HUES64 (cell line): ENCODE results near the gene IFNA7. TPM values are rescaled to one million over a fixed set of nuclear protein-coding genes. Genes with fewer than 3 reads are reported as not detected.
"Not testable (repeated sequence)": the region's sequence is repeated elsewhere in the genome, so short reads cannot be mapped to it uniquely, and the experiment has no call there.

ENCODE experiments used
- H3K27ac ChIP-seq: 2 replicates; pipeline ENCODE4 v1.7.0; 2013; ENCODE audit warnings: low read depth, low read length, inconsistent platforms
- H3K27me3 ChIP-seq: 2 replicates; pipeline ENCODE4 v1.6.1; 2013; ENCODE audit warnings: mild to moderate bottlenecking, low read length; ENCODE audit not compliant: insufficient read depth
- H3K36me3 ChIP-seq: 2 replicates; pipeline ENCODE4 v1.6.1; 2013; ENCODE audit warnings: mild to moderate bottlenecking, low read length; ENCODE audit not compliant: insufficient read depth
- H3K4me1 ChIP-seq: 2 replicates; pipeline ENCODE4 v1.6.1; 2013; ENCODE audit warnings: mild to moderate bottlenecking, low read length, moderate library complexity; ENCODE audit not compliant: insufficient read depth
- H3K4me3 ChIP-seq: 2 replicates; pipeline ENCODE4 v1.5.1; 2013; ENCODE audit warnings: mild to moderate bottlenecking, low read length, moderate library complexity
- H3K9ac ChIP-seq: 2 replicates; pipeline ENCODE4 v1.6.1; 2013; ENCODE audit warnings: mild to moderate bottlenecking, low read depth, low read length
- H3K9me3 ChIP-seq: 2 replicates; pipeline ENCODE4 v1.6.1; 2013; ENCODE audit warnings: low read depth, low read length; ENCODE audit not compliant: insufficient read depth
- WGBS: fragments of 150-250, 120-280 bp; methylation state at CpG from one replicate; pipeline ENCODE4 v1.1.7; 2013; ENCODE audit warnings: missing lambda C conversion rate; 5-methylcytosine and 5-hydroxymethylcytosine counted together
- polyA plus RNA-seq, 2 experiments: library from polyadenylated mRNA; stranded (reverse); fragments of 50-300 nt; gene quantifications; one replicate each; pipeline ENCODE4 v1.2.3, GENCODE V29; 2013

Gene IFNA7
- polyA plus RNA-seq (2013, experiment 1 of 2), result not detected
- not detected for polyA plus RNA-seq (2013, experiment 2 of 2)

- not testable (repeated sequence) for H3K27ac ChIP-seq
- WGBS, result 79% methylated on average over 3 of the region's 4 CpGs
Measured at GRCh38 chr9:21202105-21202504, at the start of gene IFNA7. Gene IFNA7 (minus strand): TSS chr9:21202205. CDS start chr9:21202165, 40 bp downstream.

GRCh38 chr9:21251638-21252037, 49.6 kb upstream of the IFNA7 start:
- no peak overlapping the region for H3K4me3 ChIP-seq
- no peak overlapping the region for H3K27ac ChIP-seq
- no peaks in the 10 kb centered on the region for H3K36me3 ChIP-seq
- 77% methylated on average over 4 of the region's 4 CpGs for WGBS
- H3K9me3 ChIP-seq, result no peaks in the 10 kb centered on the region
- H3K4me1 ChIP-seq, result peaks cover 6% of the 10 kb centered on the region
- no peak overlapping the region for H3K9ac ChIP-seq
- H3K27me3 ChIP-seq, result peaks cover 20% of the 10 kb centered on the region

More at GRCh38 chr9:21202105-21202504, at the start of gene IFNA7:
- H3K36me3 ChIP-seq, H3K4me3 ChIP-seq, H3K9ac ChIP-seq, H3K9me3 ChIP-seq, H3K4me1 ChIP-seq, H3K27me3 ChIP-seq: not testable (repeated sequence)

GRCh38 chr9:21251190-21251589, 49.2 kb upstream of the IFNA7 start:
- Histone ChIP-seq H3K27ac (no peak overlapping the region), H3K36me3 (no peaks in the 10 kb centered on the region), H3K9ac (no peak overlapping the region), H3K4me1 (peaks cover 6% of the 10 kb centered on the region), H3K9me3 (no peaks in the 10 kb centered on the region), H3K4me3 (no peak overlapping the region), H3K27me3 (peaks cover 20% of the 10 kb centered on the region)
- WGBS, result 36% methylated on average over 1 of the region's 1 CpG

GRCh38 chr9:21244836-21245235, 42.8 kb upstream of the IFNA7 start:
- Histone ChIP-seq H3K9me3 (no peaks in the 10 kb centered on the region), H3K27me3 (peaks cover 10% of the 10 kb centered on the region; the same call in 1 of the 2 replicates), H3K36me3 (no peaks in the 10 kb centered on the region), H3K9ac (no peak overlapping the region), H3K4me3 (no peak overlapping the region), H3K4me1 (no peaks in the 10 kb centered on the region), H3K27ac (no peak overlapping the region)
- WGBS, result 91% methylated on average over 2 of the region's 2 CpGs

GRCh38 chr9:21239911-21240310, 37.9 kb upstream of the IFNA7 start, which contains the start of gene IFNA14:
Gene IFNA14 (minus strand): TSS chr9:21240005. CDS start chr9:21239935, 70 bp downstream.
- 92% methylated on average over 2 of the region's 2 CpGs for WGBS
- H3K27me3 ChIP-seq, result peaks cover 10% of the 10 kb centered on the region; the same call in 1 of the 2 replicates
- H3K36me3 ChIP-seq, result no peaks in the 10 kb centered on the region
- H3K9me3 ChIP-seq, result no peaks in the 10 kb centered on the region
- no peak within 1 kb of the TSS for H3K9ac ChIP-seq
- H3K4me3 ChIP-seq, result no peak within 1 kb of the TSS
- H3K27ac ChIP-seq, result no peak within 1 kb of the TSS
- H3K4me1 ChIP-seq, result no peaks in the 10 kb centered on the region

- not testable (repeated sequence) for H3K9ac ChIP-seq, H3K27me3 ChIP-seq, H3K27ac ChIP-seq, H3K36me3 ChIP-seq, H3K4me1 ChIP-seq, H3K4me3 ChIP-seq, H3K9me3 ChIP-seq
- 44% methylated on average over 1 of the region's 1 CpG for WGBS
Measured at GRCh38 chr9:21236360-21236714, 34.3 kb upstream of the IFNA7 start.

- H3K36me3 ChIP-seq, H3K4me3 ChIP-seq, H3K27ac ChIP-seq, H3K9me3 ChIP-seq, H3K27me3 ChIP-seq, H3K9ac ChIP-seq, H3K4me1 ChIP-seq: not testable (repeated sequence)
- 57% methylated on average over 3 of the region's 8 CpGs for WGBS
Measured at GRCh38 chr9:21235468-21236359, 33.7 kb upstream of the IFNA7 start.

GRCh38 chr9:21234153-21234687, 32.2 kb upstream of the IFNA7 start:
- Histone ChIP-seq H3K4me3 (no peak overlapping the region), H3K4me1 (no peaks in the 10 kb centered on the region), H3K9me3 (no peaks in the 10 kb centered on the region), H3K27ac (no peak overlapping the region), H3K27me3 (no peaks in the 10 kb centered on the region), H3K36me3 (no peaks in the 10 kb centered on the region), H3K9ac (no peak overlapping the region)
- 92% methylated on average over 4 of the region's 4 CpGs for WGBS

GRCh38 chr9:21233258-21233657, 31.3 kb upstream of the IFNA7 start:
- Histone ChIP-seq H3K4me1 (no peaks in the 10 kb centered on the region), H3K27me3 (no peaks in the 10 kb centered on the region), H3K4me3 (no peak overlapping the region), H3K9ac (no peak overlapping the region), H3K9me3 (no peaks in the 10 kb centered on the region), H3K36me3 (no peaks in the 10 kb centered on the region), H3K27ac (no peak overlapping the region)
- 100% methylated on average over 2 of the region's 2 CpGs for WGBS

GRCh38 chr9:21228122-21228521, 26.1 kb upstream of the IFNA7 start, which contains the start of gene IFNA17:
Gene IFNA17 (minus strand): TSS chr9:21228222. CDS start chr9:21228173, 49 bp downstream.
- Histone ChIP-seq H3K4me1 (no peaks in the 10 kb centered on the region), H3K9me3 (no peaks in the 10 kb centered on the region), H3K27me3 (no peaks in the 10 kb centered on the region), H3K9ac (no peak within 1 kb of the TSS), H3K36me3 (no peaks in the 10 kb centered on the region), H3K4me3 (no peak within 1 kb of the TSS), H3K27ac (no peak within 1 kb of the TSS)
- 71% methylated on average over 1 of the region's 2 CpGs for WGBS

- not testable (repeated sequence) for H3K27me3 ChIP-seq, H3K27ac ChIP-seq, H3K9ac ChIP-seq, H3K4me1 ChIP-seq, H3K36me3 ChIP-seq, H3K4me3 ChIP-seq, H3K9me3 ChIP-seq
- WGBS, result 89% methylated on average over 1 of the region's 1 CpG
Measured at GRCh38 chr9:21217211-21217610, 15.2 kb upstream of the IFNA7 start, which contains the start of gene IFNA16. Gene IFNA16 (minus strand): TSS chr9:21217311. CDS start chr9:21217305, 6 bp downstream.
